ENCODE measurements around the gene FKTN. TPM values are rescaled to one million over a fixed set of nuclear protein-coding genes. Genes with fewer than 3 reads are reported as not detected.

The FKTN gene
- total RNA-seq, 1 donor: 40.7 TPM

GRCh38 chr9:105636331-105636730, 78.4 kb downstream of the FKTN start:
- no peak for TF ChIP-seq CTCF (IDR thresholded peaks at IDR 0.05; ENCODE audit: insufficient read depth, low read length)
- peak; percentile 28 for DNase-seq (ENCODE audit: low read depth)
- no peak overlapping the region for H3K4me3 ChIP-seq (ENCODE audit: low read depth, low read length)

- peak; percentile 10 for DNase-seq (ENCODE audit: low read depth)
- TF ChIP-seq CTCF (IDR thresholded peaks at IDR 0.05; ENCODE audit: insufficient read depth, low read length): peak; percentile 56
- no peak overlapping the region for H3K4me3 ChIP-seq (ENCODE audit: low read depth, low read length)
These were observed 80.0 kb downstream of the FKTN start for GRCh38 chr9:105637787-105638395.

DNA sequence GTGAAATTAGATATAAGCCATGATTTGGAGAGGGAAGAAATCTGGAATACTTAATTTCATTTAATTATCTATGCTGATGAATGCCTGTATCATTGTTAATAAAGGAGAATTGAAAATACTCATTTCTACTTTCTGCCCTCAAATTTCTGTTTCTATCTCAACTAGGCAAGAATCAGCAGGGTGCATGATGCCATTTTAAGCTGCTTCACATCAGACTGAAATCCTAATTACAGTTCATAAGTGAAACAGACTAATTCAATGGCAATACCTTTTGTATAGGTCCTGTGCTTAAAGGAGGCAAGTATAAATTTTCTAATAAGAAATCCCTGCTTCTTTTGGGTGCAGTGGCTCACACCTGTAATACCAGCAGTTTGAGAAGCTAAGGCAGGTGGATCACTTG, 82.0 kb downstream of the FKTN start:
- DNase-seq (ENCODE audit: low read depth): no peak
- no peak for TF ChIP-seq CTCF (IDR thresholded peaks at IDR 0.05; ENCODE audit: insufficient read depth, low read length)
- H3K4me3 ChIP-seq (ENCODE audit: low read depth, low read length): no peak overlapping the region

DNA sequence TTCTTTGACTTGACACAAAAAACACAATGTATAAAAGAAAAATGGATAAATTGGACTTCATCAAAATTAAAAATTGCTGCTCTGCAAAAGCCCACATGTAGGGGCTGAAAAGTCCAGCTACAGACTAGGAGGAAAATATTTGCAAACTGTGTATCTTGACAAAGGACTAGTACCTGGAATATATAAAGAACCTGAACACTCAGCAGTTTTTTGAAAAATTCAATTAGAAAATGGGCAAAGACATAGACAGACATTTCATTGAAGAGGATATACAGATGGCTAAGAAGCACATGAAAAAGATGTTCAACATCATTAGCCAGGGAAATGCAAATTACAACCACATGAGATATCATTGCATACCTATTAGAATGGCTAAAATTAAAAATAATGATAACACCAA, 85.9 kb downstream of the FKTN start:
- no peak for TF ChIP-seq CTCF (IDR thresholded peaks at IDR 0.05; ENCODE audit: insufficient read depth, low read length)
- no peak for DNase-seq (ENCODE audit: low read depth)

DNA sequence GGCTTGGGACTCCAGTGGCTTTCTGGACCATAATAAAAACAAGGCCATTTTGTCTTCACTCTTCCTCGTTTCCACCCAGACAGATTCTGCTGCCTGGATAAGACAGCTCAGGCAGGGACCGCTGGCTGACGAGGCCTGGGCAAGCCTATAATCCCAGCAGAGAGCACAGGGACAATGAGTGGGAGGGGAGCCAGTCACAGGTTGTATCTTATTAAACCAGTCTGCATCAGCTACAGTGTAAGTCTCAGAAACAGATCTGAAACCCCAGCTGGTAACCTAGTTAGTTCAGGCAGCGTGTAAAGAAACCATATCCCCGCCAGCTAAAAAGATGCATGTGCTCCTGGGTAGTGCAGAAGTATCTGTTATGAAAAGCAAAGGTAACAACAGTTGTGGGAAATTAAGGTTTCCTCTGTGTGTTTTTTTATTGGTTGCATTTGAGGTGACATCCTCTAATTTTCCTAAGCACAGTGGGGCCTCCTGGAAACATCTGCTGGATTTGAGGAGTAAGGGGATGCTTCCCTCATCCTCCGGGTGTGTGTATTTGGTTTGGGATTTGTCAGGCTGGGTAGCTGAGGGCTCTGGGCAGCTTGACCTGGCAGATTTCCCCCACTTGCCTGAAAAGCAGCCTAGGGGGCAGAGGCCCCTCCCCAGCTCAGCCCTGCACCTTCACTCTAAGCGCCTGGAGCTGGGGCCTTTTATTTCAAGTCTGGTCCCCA, 89.1 kb downstream of the FKTN start:
- no peak for DNase-seq (ENCODE audit: low read depth)
- no peak overlapping the region for H3K4me3 ChIP-seq (ENCODE audit: low read depth, low read length)
- TF ChIP-seq CTCF (IDR thresholded peaks at IDR 0.05; ENCODE audit: insufficient read depth, low read length): no peak

More for the DNA sequence above, 85.9 kb downstream of the FKTN start:
- no peak overlapping the region for H3K4me3 ChIP-seq (ENCODE audit: low read depth, low read length)

DNA sequence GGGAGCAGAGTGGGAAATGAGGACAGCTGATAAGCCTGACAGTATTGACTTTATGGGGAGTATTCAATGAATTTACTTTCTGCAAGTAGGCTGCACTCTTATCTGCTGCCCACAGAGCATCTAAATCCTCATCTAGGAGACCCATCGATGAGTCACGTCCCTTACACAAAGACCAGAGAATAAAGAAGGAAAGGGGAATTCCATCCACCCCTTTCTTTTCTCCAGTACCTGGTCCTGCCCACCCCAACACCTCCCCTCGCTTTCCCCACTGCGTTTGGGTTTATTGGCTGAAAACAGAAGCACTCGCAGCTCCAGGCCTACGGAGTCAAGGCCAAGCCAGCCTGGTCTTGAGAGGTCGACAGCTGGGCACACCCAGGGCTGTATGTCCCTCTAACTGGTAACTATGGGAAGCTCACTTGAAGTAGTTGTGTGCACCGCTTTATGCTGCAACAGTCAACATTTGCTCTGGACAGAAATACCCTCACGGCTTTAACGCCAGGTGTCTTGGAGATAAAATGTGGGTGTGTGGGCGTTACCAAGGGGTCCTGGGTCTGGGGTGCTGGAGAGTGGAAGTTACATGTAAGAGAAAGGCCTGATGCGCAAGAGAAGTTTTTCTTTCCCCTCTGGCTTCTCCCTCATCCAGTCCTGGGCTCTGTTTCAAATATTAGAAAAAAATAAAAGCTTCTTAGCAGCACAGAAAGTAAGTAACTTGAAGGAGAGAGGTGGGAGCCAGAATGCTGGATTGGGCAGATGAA, 89.8 kb downstream of the FKTN start:
- DNase-seq (ENCODE audit: low read depth): peak; percentile 12
- no peak for TF ChIP-seq CTCF (IDR thresholded peaks at IDR 0.05; ENCODE audit: insufficient read depth, low read length)
- H3K4me3 ChIP-seq (ENCODE audit: low read depth, low read length): no peak overlapping the region

All from fibroblast of the aortic adventitia (primary cell).